Activated T-cell treated with anti-CD3 and anti-CD28 coated beads, Interleukin-2, amount 50 U/mL, for 48 hours (primary cell): ENCODE measurements around the gene PCDHA1.
"Not testable (repeated sequence)": the region's sequence is repeated elsewhere in the genome, so short reads cannot be mapped to it uniquely, and the experiment has no call there.

Source experiments
- DNase-seq, 2 experiments: peaks; one replicate each; pipeline ENCODE4 v3.0.0-alpha.2; 2020

PCDHA1 gene

GRCh38 chr5:140808889-140809291 is 22.9 kb downstream of the PCDHA1 start:
- DNase-seq: no peak

- peak; percentile 55 to 67 for DNase-seq
These were observed 35.7 kb downstream of the PCDHA1 start, which contains the start of gene PCDHA5 for GRCh38 chr5:140821375-140822280. Gene PCDHA5 (plus strand): TSS chr5:140821613.

GRCh38 chr5:140822281-140822629 is 36.3 kb downstream of the PCDHA1 start:
- DNase-seq: no peak

GRCh38 chr5:140822969-140823368 is 37.0 kb downstream of the PCDHA1 start:
- not testable (repeated sequence) for DNase-seq

- no peak for DNase-seq
These were observed 37.5 kb downstream of the PCDHA1 start for GRCh38 chr5:140823475-140823874.

- DNase-seq: no peak
These were observed 41.9 kb downstream of the PCDHA1 start, which contains the start of gene PCDHA6 for GRCh38 chr5:140827704-140828361. Gene PCDHA6 (plus strand): TSS chr5:140827960. CDS start chr5:140828092, 132 bp downstream.

- DNase-seq: no peak
These were observed 42.4 kb downstream of the PCDHA1 start for GRCh38 chr5:140828362-140828737.

GRCh38 chr5:140829511-140830501 is 43.9 kb downstream of the PCDHA1 start:
- DNase-seq: not testable (repeated sequence)

GRCh38 chr5:140833993-140834392 is 48.1 kb downstream of the PCDHA1 start, which contains the start of gene PCDHA7:
Gene PCDHA7 (plus strand): TSS chr5:140834269. CDS start chr5:140834384, 115 bp downstream.
- no peak for DNase-seq

- DNase-seq: not testable (repeated sequence)
These were observed 48.6 kb downstream of the PCDHA1 start for GRCh38 chr5:140834439-140835008.

GRCh38 chr5:140835622-140836510 is 49.9 kb downstream of the PCDHA1 start:
- no peak for DNase-seq

GRCh38 chr5:140840978-140841962 is 55.3 kb downstream of the PCDHA1 start, which contains the start of gene PCDHA8:
Gene PCDHA8 (plus strand): TSS chr5:140841187. CDS start chr5:140841322, 135 bp downstream.
- peak; percentile 39 to 49 for DNase-seq

- DNase-seq: no peak
These were observed 57.1 kb downstream of the PCDHA1 start for GRCh38 chr5:140842798-140843733.

GRCh38 chr5:140848139-140849102 is 62.5 kb downstream of the PCDHA1 start, which contains the start of gene PCDHA9:
Gene PCDHA9 (plus strand): TSS chr5:140848382. CDS start chr5:140848496, 114 bp downstream.
- DNase-seq: not testable (repeated sequence)

GRCh38 chr5:140849831-140850634 is 64.1 kb downstream of the PCDHA1 start:
- not testable (repeated sequence) for DNase-seq
